Stimulated activated CD4-positive, alpha-beta T cell treated with anti-CD3 and anti-CD28 coated beads, Interleukin-4, amount 100 ng/mL, for 48 hours (primary cell): Measurements from ENCODE around the gene MARCHF7.
"Not testable (repeated sequence)": the region's sequence is repeated elsewhere in the genome, so short reads cannot be mapped to it uniquely, and the experiment has no call there.

Source experiments
- DNase-seq, 2 donors: peaks; one replicate each; pipeline ENCODE4 v3.0.0-alpha.2; 2020; ENCODE audit warnings: low read depth in 2 of 2

Gene MARCHF7

GRCh38 chr2:159716857-159717256 lies 4.6 kb downstream of the MARCHF7 start:
- no peak for DNase-seq

- DNase-seq: no peak
Observed at GRCh38 chr2:159720676-159721075, 8.4 kb downstream of the MARCHF7 start.

GRCh38 chr2:159722580-159722979 lies 10.3 kb downstream of the MARCHF7 start:
- DNase-seq: no peak

DNA sequence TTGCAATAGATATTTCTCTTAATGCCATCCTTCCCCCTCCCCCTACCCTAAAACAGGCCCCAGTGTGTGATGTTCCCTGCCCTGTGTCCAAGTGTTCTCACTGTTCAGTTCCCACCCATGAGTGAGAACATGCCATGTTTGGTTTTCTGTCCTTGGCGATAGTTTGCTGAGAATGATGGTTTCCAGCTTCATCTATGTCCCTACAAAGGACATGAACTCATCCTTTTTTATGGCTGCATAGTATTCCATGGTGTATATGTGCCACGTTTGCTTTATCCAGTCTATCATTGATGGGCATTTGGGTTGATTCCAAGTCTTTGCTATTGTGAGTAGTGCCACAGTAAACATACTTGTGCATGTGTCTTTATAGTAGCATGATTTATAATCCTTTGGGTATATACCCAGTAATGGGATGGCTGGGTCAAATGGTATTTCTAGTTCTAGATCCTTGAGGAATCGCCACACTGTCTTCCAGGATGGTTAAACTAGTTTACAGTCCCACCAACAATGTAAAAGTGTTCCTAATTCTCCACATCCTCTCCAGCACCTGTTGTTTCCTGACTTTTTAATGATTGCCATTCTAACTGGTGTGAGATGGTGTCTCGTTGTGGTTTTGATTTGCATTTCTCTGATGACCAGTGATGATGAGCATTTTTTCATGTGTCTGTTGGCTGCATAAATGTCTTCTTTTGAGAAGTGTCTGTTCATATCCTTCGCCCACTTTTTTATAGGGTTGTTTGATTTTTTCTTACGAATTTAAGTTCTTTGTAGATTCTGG lies 12.7 kb downstream of the MARCHF7 start:
- DNase-seq: not testable (repeated sequence)

DNA sequence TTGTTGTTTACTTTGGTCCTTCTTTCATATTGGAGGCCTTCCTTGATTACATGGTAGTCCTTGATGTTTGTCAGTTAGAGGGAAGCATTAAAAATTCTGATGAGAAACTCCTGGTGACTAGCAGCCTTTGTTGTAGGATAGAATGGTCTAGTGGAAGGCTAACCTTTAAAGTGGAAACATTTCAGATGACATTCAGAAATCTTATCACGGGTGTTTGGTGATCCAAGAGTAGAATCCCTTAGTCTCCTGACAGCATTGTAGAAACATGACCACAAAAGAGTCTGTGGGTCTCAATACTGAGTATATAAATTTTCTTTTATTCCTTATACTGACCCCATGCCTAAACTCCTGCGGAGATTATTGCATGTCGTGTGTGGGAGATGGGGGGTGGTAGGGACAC lies 13.4 kb downstream of the MARCHF7 start:
- no peak for DNase-seq

- DNase-seq: no peak
Observed at GRCh38 chr2:159728629-159729028, 16.3 kb downstream of the MARCHF7 start.

DNA sequence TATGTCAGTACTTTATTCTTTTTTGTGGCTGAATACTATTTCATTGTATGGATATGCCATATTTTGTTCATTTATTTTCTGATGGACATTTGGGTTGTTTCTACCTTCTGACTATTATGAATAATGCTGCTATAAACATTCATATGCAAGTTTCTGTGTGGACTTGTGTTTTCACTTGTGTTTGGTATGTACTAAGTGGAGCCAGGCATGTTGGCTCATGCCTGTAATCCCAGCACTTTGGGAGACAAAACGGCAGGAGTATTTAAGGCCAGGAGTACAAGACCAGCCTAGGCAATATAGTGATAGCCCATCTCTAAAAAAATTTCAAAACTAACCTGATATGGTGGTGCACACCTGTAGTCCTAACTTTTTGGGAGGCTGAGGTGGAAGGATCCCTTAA lies 23.3 kb downstream of the MARCHF7 start:
- DNase-seq: no peak

- DNase-seq: no peak
Observed at GRCh38 chr2:159736048-159736447, 23.7 kb downstream of the MARCHF7 start.

GRCh38 chr2:159737292-159737916 lies 25.1 kb downstream of the MARCHF7 start:
- no peak for DNase-seq

DNA sequence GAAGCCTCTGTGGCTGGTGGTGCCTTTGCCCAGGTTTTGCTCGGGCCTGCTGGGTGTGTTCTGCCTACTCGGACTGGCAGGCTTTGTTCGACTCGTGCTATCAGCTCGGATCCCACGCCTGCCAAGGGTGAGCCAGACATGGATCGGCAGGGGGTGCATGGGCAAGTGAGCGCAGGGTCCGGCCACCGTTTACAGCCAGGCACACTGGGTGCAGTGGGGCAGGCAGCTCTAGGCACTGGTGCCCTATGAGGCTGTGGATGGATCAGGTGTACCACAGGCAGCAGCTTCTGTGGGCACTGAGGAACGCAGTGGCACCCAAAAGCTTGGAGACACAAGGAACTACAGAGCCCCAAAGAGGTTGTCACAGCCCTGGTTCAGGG lies 25.6 kb downstream of the MARCHF7 start:
- no peak for DNase-seq

DNA sequence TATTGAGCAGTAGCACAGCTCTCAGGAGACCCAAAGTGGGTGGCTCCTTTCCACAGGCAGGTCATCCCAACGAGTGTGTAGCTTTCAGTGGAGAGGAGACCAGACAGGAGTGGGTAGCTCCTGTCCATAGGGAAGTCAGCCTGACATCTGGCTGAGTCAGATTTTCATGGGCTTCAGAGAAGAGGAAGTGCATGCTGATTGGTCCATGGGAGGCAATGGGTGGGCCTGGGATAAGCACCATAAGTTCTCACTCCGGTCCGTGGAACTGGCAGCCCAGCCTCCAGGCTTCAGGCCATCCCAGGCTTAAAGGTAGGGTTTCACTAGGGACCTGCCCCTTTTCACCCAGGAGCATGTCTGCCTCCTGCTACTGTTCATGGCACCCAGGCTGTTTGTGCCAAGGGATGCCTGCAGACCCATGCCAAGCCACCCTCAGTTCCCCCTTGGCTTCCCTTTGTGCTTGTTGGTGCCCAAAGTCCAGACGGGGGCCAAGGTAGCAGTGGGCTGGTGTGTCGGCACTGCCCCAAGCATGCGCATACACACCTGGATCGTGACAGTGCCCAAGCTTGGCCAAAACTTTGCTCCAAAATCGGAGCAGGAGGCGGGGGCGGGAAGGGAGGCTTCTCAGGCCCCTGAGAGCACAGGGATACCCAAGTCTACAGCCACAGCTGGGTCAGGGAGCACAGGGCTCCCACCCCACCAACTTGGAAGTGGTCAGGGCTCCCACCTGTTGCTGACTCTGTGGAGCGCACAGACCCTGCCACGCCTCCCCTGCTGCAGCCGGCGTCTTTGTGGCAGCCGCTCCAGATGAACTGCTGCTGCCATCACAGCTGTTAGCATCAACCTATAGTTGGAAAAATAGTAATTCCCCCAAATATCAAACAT lies 26.4 kb downstream of the MARCHF7 start:
- no peak for DNase-seq

DNA sequence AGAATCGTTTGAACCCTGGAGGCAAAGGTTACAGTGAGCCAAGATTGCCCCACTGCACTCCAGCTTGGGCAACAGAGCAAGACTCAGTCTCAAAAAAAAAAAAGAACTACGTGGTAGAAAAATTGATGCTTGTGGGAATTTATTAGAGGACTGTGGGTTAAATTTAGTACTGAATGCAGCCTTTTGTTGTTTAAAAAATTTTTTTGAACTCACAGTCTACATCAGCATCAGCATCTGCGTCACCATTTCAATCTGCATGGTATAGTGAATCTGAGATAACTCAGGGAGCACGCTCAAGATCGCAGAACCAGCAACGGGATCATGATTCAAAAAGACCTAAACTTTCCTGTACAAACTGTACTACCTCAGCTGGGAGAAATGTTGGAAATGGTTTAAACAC lies 30.5 kb downstream of the MARCHF7 start:
- no peak for DNase-seq

- no peak for DNase-seq
Observed at GRCh38 chr2:159744363-159744762, 32.1 kb downstream of the MARCHF7 start.

- DNase-seq: not testable (repeated sequence)
Observed at GRCh38 chr2:159745237-159745636, 32.9 kb downstream of the MARCHF7 start.

DNA sequence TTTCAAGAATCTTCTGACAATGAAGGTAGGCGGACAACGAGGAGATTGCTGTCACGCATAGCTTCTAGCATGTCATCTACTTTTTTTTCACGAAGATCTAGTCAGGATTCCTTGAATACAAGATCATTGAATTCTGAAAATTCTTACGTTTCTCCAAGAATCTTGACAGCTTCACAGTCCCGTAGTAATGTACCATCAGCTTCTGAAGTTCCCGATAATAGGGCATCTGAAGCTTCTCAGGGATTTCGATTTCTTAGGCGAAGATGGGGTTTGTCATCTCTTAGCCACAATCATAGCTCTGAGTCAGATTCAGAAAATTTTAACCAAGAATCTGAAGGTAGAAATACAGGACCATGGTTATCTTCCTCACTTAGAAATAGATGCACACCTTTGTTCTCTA lies 35.8 kb downstream of the MARCHF7 start:
- DNase-seq: no peak

DNA sequence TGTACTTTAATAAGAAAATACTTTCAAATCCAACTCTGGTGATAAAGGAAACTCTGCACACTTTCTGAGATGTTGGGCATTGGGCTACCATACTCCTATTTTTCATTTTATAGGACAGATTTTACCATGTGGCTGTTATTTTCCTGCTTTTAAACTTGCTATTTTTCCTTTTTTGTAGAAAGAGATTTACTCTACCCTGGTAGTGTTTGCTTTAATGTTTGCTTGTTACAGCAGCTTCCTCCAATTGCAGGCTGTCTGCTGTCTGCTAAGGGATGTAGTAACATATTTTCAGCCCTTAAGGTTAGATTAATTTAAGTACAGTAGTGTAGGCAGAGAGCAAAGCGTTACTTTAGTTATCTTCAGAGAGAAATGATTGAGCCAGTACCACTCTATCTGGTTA lies 38.6 kb downstream of the MARCHF7 start:
- DNase-seq: no peak

GRCh38 chr2:159753797-159754196 lies 41.5 kb downstream of the MARCHF7 start:
- no peak for DNase-seq

- no peak for DNase-seq
Observed at GRCh38 chr2:159755014-159755413, 42.7 kb downstream of the MARCHF7 start.

DNA sequence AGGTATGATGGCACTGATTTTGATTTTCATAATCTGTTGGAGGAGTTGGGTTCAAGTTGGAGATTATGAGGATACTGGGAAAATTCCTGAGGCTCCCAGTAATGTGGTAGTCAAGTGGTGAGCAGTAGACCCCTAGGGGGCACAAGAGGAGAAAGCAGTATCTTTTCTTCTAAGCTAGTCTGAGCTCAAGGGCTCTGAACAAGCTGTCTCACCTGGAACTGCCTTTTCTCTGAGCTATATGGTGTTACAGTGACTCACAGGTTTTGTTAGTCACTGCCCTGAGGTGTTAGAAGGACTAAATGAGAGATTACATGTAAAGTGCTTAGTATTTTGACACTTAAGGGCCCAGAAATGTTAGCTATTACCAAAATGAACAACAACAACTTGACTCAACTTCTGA lies 43.5 kb downstream of the MARCHF7 start:
- DNase-seq: no peak

DNA sequence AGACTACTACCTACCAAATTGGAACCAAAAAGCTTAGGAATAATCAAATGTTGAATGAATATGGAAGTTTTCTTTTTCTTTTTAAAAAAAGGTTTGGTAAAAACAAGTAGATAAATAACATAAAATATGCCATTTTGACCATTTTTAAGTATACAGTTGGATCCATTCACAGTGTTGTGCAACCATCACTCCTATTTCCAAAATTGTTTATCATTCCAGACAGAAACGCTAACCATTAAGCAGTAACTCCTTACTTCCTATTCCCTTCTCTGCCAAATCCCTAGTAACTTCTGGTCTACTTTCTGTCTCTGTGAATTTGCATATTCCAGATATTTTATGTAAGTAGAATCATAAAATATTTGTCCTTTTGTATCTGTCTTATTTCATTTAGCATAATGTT lies 45.9 kb downstream of the MARCHF7 start:
- DNase-seq: no peak

- no peak for DNase-seq
Observed at GRCh38 chr2:159758686-159759085, 46.4 kb downstream of the MARCHF7 start.

GRCh38 chr2:159759577-159759976 lies 47.3 kb downstream of the MARCHF7 start:
- no peak for DNase-seq

GRCh38 chr2:159760326-159760725 lies 48.0 kb downstream of the MARCHF7 start:
- no peak for DNase-seq
